ENCODE data around the gene ALOXE3. TPM values are rescaled to one million over a fixed set of nuclear protein-coding genes. Genes with fewer than 3 reads are reported as not detected.

Gene ALOXE3
- total RNA-seq, 2 experiments from 2014 or later, result 0.27 to 0.28 TPM

DNA sequence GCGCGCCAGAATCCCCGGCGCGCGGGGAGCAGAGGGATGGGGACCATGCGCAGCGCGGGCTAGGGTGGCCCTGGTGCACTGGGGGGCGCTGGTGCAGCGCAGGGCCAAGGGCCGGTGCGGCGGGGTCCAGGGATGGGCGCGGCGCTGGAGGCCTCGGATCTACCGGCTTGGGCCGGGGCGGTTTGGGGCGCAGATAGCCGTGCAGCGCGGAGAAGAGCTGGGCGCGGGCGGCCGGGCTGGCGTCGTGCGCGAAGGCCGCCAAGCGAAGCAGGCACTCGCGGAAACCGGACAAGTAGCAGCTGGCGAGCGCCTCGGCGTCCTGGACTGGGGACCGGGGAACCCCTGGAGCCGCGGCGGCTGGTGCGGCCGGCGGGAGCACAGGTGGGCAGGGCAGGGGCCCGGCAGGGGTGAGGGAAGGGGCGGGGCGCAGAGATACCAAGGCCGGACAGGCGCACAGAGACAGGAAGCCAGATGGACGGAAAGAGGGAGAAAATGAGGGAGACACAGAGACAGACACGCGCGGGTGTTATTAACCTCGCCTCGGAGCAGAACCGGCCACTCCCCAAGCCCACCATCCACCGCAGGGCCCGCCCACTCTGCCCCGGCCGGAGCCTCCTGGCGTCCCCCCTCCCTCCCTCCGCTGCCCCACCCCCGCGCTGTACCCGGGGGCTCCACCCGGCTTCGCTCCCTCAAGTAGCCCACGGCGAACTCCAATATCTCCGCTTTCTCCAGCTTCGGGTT, 3.5 kb upstream of the ALOXE3 start:
- Mint-ChIP-seq H3K27ac (no peak overlapping the region), H3K27me3 (peaks cover 19% of the 10 kb centered on the region), H3K4me1 (peaks cover 69% of the 10 kb centered on the region), H3K9me3 (ENCODE audit: low read depth) (no peaks in the 10 kb centered on the region), H3K36me3 (ENCODE audit: low read depth) (peaks cover 7% of the 10 kb centered on the region), H3K4me3 (peak overlapping the region; percentile 90)
- ChIA-PET CTCF (interaction anchor here (0.7 to 7.8 kb wide), 5 partner anchors 10 to 103 kb away, joined by 3 to 88 read pairs (median 6); no protein-coding TSS in a partner anchor), POLR2A (interaction anchor here (0.6 to 5.0 kb wide), 4 partner anchors 52 to 89 kb away, joined by 3 to 52 read pairs (median 3); partner anchors contain the start of gene AURKB)
- intact Hi-C loops (cut with DNase I, micrococcal nuclease), result loop anchor here in 1 of 2 experiments (2.0 to 5.0 kb wide), 2 partner anchors 179 to 315 kb away; partner anchors contain the start of gene NDEL1
- ATAC-seq, result peak; percentile 17
- DNase-seq, result peak; percentile 83

DNA sequence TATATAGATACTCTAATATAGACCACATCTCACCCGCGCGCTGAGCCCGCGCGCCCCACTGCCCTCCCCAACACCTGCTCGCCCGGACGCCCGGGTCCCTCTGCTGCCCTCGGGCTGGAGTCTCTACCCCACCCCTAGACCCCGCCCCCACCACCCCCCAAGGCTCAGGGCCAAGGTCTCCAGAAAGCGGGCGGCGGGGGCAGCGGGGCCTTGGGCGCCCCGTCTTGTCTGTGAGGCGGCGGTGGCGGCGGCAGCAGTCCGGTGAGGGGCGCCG, 3.0 kb upstream of the ALOXE3 start:
- intact Hi-C loops (cut with DNase I, micrococcal nuclease), result loop anchor here in 1 of 2 experiments (2.0 to 5.0 kb wide), 2 partner anchors 179 to 316 kb away; partner anchors contain the start of gene NDEL1
- ATAC-seq, result no peak
- peaks cover 7% of the 10 kb centered on the region for H3K36me3 Mint-ChIP-seq (ENCODE audit: low read depth)
- no peak for DNase-seq
- CTCF ChIA-PET, result interaction anchor here (7.8 kb wide), 1 partner anchor 35 kb away, joined by 88 read pairs; no protein-coding TSS in a partner anchor
- peaks cover 66% of the 10 kb centered on the region for H3K4me1 Mint-ChIP-seq
- peak overlapping the region; percentile 90 for H3K4me3 Mint-ChIP-seq
- no peaks in the 10 kb centered on the region for H3K9me3 Mint-ChIP-seq (ENCODE audit: low read depth)
- H3K27me3 Mint-ChIP-seq, result peaks cover 22% of the 10 kb centered on the region
- H3K27ac Mint-ChIP-seq, result no peak overlapping the region
- POLR2A ChIA-PET, result interaction anchor here (1.0 to 5.0 kb wide), 2 partner anchors 52 to 66 kb away, joined by 3 to 52 read pairs; no protein-coding TSS in a partner anchor

DNA sequence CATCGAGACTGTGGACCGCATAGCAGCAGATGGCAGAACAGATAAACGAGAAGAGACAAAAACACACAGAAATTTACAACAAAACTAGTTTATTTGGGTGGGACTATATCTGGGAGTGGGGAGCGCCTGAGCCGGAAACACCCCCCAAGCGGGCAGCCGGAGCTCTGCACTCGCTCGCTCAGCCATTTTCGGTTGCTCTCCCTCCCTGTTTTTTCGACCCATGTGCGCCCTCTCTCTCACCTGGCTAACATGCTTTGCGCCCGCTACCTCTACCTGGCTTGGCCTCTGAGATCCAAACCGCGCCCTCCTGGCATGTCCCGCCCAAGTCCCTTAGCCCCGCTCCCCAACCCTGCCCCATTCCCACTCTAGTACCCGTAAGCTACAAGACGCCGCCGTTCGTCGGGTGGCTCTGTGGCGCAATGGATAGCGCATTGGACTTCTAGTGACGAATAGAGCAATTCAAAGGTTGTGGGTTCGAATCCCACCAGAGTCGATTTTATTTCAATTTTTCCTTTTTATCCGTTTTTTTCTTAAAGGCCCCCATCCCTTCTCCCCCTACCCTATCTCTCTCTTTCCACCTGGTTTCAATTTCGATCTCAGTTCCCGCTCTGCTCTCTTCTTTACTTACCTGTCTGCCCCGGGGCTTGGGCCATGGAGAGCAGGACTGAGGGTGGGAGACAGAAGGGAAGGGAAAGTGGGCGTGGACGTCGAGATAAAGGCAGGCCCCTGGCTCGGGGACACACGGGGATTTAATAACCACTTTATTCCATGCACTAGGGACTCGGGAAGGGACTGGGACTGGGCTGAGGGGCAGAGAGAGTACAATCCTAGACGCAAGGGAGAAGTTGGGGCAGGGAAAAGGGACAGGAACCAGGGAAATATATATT, 2.4 kb upstream of the ALOXE3 start:
- ATAC-seq (peak; percentile 12), DNase-seq (peak; percentile 90)
- Mint-ChIP-seq H3K4me1 (peaks cover 62% of the 10 kb centered on the region), H3K4me3 (peak overlapping the region; percentile 90), H3K36me3 (ENCODE audit: low read depth) (peaks cover 7% of the 10 kb centered on the region), H3K27me3 (peaks cover 23% of the 10 kb centered on the region), H3K9me3 (ENCODE audit: low read depth) (no peaks in the 10 kb centered on the region), H3K27ac (peak overlapping the region; percentile 90)
- intact Hi-C loops (cut with DNase I, micrococcal nuclease), result loop anchor here (1.0 to 5.0 kb wide), 10 partner anchors 19 to 317 kb away; partner anchors contain the start of genes NDEL1 (in 1 of the 2), RANGRF (in 1 of the 2) and VAMP2 (in 1 of the 2)
- ChIA-PET POLR2A (interaction anchor here (0.6 to 5.0 kb wide), 11 partner anchors 18 to 505 kb away, joined by 3 to 52 read pairs (median 5); partner anchors contain the start of genes BORCS6, CTC1 and PFAS), CTCF (interaction anchor here (0.6 to 7.8 kb wide), 20 partner anchors 9 to 434 kb away, joined by 3 to 108 read pairs (median 18); partner anchors contain the start of genes BORCS6, CTC1, SLC25A35 and TP53)

- Mint-ChIP-seq H3K4me1 (peaks cover 54% of the 10 kb centered on the region), H3K4me3 (peak overlapping the region; percentile 90), H3K9me3 (ENCODE audit: low read depth) (no peaks in the 10 kb centered on the region), H3K27me3 (peaks cover 28% of the 10 kb centered on the region), H3K27ac (peak overlapping the region; percentile 90), H3K36me3 (ENCODE audit: low read depth) (peaks cover 5% of the 10 kb centered on the region)
- ChIA-PET CTCF (interaction anchor here (0.6 to 7.8 kb wide), 45 partner anchors 7 to 433 kb away, joined by 3 to 108 read pairs (median 6); partner anchors contain the start of genes AURKB, BORCS6, CTC1 and GUCY2D), POLR2A (interaction anchor here (0.6 to 5.0 kb wide), 12 partner anchors 19 to 504 kb away, joined by 3 to 52 read pairs (median 5); partner anchors contain the start of genes BORCS6, CTC1 and PFAS)
- ATAC-seq (peak; percentile 35), DNase-seq (peak; percentile 96)
- intact Hi-C loops (cut with DNase I, micrococcal nuclease), result loop anchor here (1.0 to 5.0 kb wide), 21 partner anchors 19 to 433 kb away; partner anchors contain the start of genes CTC1 (in 2 of the 2), RANGRF (in 2 of the 2), KDM6B (in 1 of the 2) and NDEL1 (in 1 of the 2)
Measured at GRCh38 chr17:8119581-8120519, 1.5 kb upstream of the ALOXE3 start.

GRCh38 chr17:8118769-8119580, 661 bp upstream of the ALOXE3 start:
- peaks cover 46% of the 10 kb centered on the region for H3K4me1 Mint-ChIP-seq
- POLR2A ChIA-PET, result interaction anchor here (1.1 to 5.0 kb wide), 9 partner anchors 19 to 130 kb away, joined by 3 to 52 read pairs (median 11); partner anchors contain the start of genes BORCS6, CTC1 and PFAS
- peaks cover 5% of the 10 kb centered on the region for H3K36me3 Mint-ChIP-seq (ENCODE audit: low read depth)

GRCh38 chr17:8117367-8117979, 841 bp downstream of the ALOXE3 start:
- CTCF ChIA-PET, result interaction anchor here (0.6 to 7.8 kb wide), 13 partner anchors 10 to 637 kb away, joined by 3 to 108 read pairs (median 12); partner anchors contain the start of genes BORCS6 and SLC25A35
- POLR2A ChIA-PET, result interaction anchor here (0.6 to 3.1 kb wide), 3 partner anchors 56 to 131 kb away, joined by 3 to 12 read pairs (median 3); partner anchors contain the start of genes CTC1 and PFAS
- ATAC-seq (no peak), DNase-seq (no peak)
- no peaks in the 10 kb centered on the region for H3K9me3 Mint-ChIP-seq (ENCODE audit: low read depth)
- peaks cover 32% of the 10 kb centered on the region for H3K4me1 Mint-ChIP-seq
- H3K27me3 Mint-ChIP-seq, result peaks cover 28% of the 10 kb centered on the region
- H3K4me3 Mint-ChIP-seq, result peak overlapping the region; percentile 90
- intact Hi-C loops (cut with DNase I, micrococcal nuclease), result loop anchor here in 1 of 2 experiments (5.0 kb wide), 1 partner anchor 235 kb away; no protein-coding TSS in a partner anchor
- H3K27ac Mint-ChIP-seq, result no peak overlapping the region
- H3K36me3 Mint-ChIP-seq (ENCODE audit: low read depth), result peaks cover 5% of the 10 kb centered on the region

More at GRCh38 chr17:8118769-8119580, 661 bp upstream of the ALOXE3 start:
- Mint-ChIP-seq H3K9me3 (ENCODE audit: low read depth) (no peaks in the 10 kb centered on the region), H3K4me3 (peak overlapping the region; percentile 90), H3K27me3 (peaks cover 29% of the 10 kb centered on the region), H3K27ac (peak overlapping the region; percentile 94)
- ATAC-seq (peak; percentile 58), DNase-seq (peak; percentile 94)
- intact Hi-C loops (cut with DNase I, micrococcal nuclease), result loop anchor here (1.0 to 5.0 kb wide), 16 partner anchors 20 to 432 kb away; partner anchors contain the start of genes CTC1 (in 2 of the 2), KDM6B (in 1 of the 2), PFAS (in 1 of the 2) and RANGRF (in 1 of the 2)
- CTCF ChIA-PET, result interaction anchor here (0.6 to 7.8 kb wide), 46 partner anchors 8 to 432 kb away, joined by 3 to 108 read pairs (median 6); partner anchors contain the start of genes AURKB, BORCS6, CTC1 and GUCY2D

GRCh38 chr17:8116776-8117175, 1.5 kb downstream of the ALOXE3 start:
- Mint-ChIP-seq H3K27me3 (peaks cover 28% of the 10 kb centered on the region), H3K27ac (no peak overlapping the region), H3K4me1 (peaks cover 30% of the 10 kb centered on the region), H3K9me3 (ENCODE audit: low read depth) (no peaks in the 10 kb centered on the region), H3K36me3 (ENCODE audit: low read depth) (peaks cover 5% of the 10 kb centered on the region), H3K4me3 (no peak overlapping the region)
- no peak for DNase-seq
- ChIA-PET POLR2A (interaction anchor here (0.6 to 0.8 kb wide), 2 partner anchors 56 to 102 kb away, joined by 3 read pairs; no protein-coding TSS in a partner anchor), CTCF (interaction anchor here (0.6 to 6.7 kb wide), 9 partner anchors 10 to 172 kb away, joined by 3 to 108 read pairs (median 4); no protein-coding TSS in a partner anchor)
- intact Hi-C loops (cut with DNase I, micrococcal nuclease), result loop anchor here in 1 of 2 experiments (5.0 kb wide), 1 partner anchor 234 kb away; no protein-coding TSS in a partner anchor
- no peak for ATAC-seq

DNA sequence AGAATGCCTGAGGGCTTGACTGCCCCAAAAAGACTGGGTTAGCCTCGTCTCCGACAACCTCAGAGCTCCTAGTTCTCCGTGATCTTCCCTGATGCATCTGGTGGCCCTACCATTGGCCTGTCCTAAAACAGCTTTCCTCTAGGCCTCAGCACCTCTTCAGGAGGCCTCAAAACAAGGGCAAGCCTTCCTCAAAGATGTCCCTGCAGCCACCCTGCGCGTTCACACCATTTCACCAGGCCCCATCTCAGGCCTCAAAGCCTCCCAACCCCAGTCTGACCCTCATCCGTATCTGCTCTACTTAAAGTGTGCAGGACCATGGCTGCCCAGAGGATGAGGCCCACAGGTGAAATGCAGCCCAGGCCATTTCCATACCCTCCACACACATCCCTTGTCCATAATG, 7.4 kb downstream of the ALOXE3 start:
- Mint-ChIP-seq H3K27ac (no peak overlapping the region), H3K4me1 (peaks cover 5% of the 10 kb centered on the region), H3K27me3 (peaks cover 27% of the 10 kb centered on the region), H3K9me3 (ENCODE audit: low read depth) (no peaks in the 10 kb centered on the region), H3K36me3 (ENCODE audit: low read depth) (no peaks in the 10 kb centered on the region), H3K4me3 (no peak overlapping the region)
- intact Hi-C loops (cut with DNase I, micrococcal nuclease), result loop anchor here (1.0 kb wide), 3 partner anchors 29 to 51 kb away; no protein-coding TSS in a partner anchor
- CTCF ChIA-PET, result interaction anchor here (0.6 to 15.8 kb wide), 25 partner anchors 9 to 193 kb away, joined by 3 to 155 read pairs (median 4); partner anchors contain the start of genes ALOX12B and TMEM107
- POLR2A ChIA-PET, result interaction anchor here (0.5 kb wide), 1 partner anchor 61 kb away, joined by 3 read pairs; no protein-coding TSS in a partner anchor
- ATAC-seq (no peak), DNase-seq (no peak)

All from activated CD4-positive, alpha-beta T cell treated with anti-CD3 and anti-CD28 coated beads for 36 hours (primary cell).